ENCODE measurements around the gene RETSAT.
A peak's percentile ranks its signal among the peaks of the same experiment; 100 is the strongest.

Gene RETSAT

GRCh38 chr2:85354286-85355072 is at the start of gene RETSAT, which contains the start of gene ELMOD3:
Gene RETSAT (minus strand): TSS chr2:85354528. CDS start chr2:85354507, 21 bp downstream.
Gene ELMOD3 (plus strand): TSS chr2:85354769. CDS start chr2:85357199, 2,430 bp downstream.
- in situ Hi-C loops (cut with MboI; ENCODE audit: low pct_unique_long_range_greater_than_20kb, low sequenced_read_pairs, unreplicated experiment), result no loop called here
- peak; percentile 95 for DNase-seq (ENCODE audit: low spot score)

GRCh38 chr2:85401844-85402243 is 47.5 kb upstream of the RETSAT start:
- DNase-seq (ENCODE audit: low spot score), result peak; percentile 2
- TF ChIP-seq CTCF (IDR thresholded peaks at IDR 0.05; ENCODE audit: extremely low read depth, insufficient read depth, missing control alignments), result no peak
- in situ Hi-C loops (cut with MboI; ENCODE audit: low pct_unique_long_range_greater_than_20kb, low sequenced_read_pairs, unreplicated experiment), result no loop called here

More at GRCh38 chr2:85354286-85355072, at the start of gene RETSAT, which contains the start of gene ELMOD3:
- TF ChIP-seq CTCF (IDR thresholded peaks at IDR 0.05; ENCODE audit: extremely low read depth, insufficient read depth, missing control alignments), result no peak

GRCh38 chr2:85401464-85401805 is 47.1 kb upstream of the RETSAT start:
- in situ Hi-C loops (cut with MboI; ENCODE audit: low pct_unique_long_range_greater_than_20kb, low sequenced_read_pairs, unreplicated experiment), result no loop called here
- no peak for DNase-seq (ENCODE audit: low spot score)
- no peak for TF ChIP-seq CTCF (IDR thresholded peaks at IDR 0.05; ENCODE audit: extremely low read depth, insufficient read depth, missing control alignments)

GRCh38 chr2:85400541-85401463 is 46.5 kb upstream of the RETSAT start:
- in situ Hi-C loops (cut with MboI; ENCODE audit: low pct_unique_long_range_greater_than_20kb, low sequenced_read_pairs, unreplicated experiment), result no loop called here
- no peak for TF ChIP-seq CTCF (IDR thresholded peaks at IDR 0.05; ENCODE audit: extremely low read depth, insufficient read depth, missing control alignments)
- peak; percentile 4 for DNase-seq (ENCODE audit: low spot score)

GRCh38 chr2:85400023-85400422 is 45.7 kb upstream of the RETSAT start:
- in situ Hi-C loops (cut with MboI; ENCODE audit: low pct_unique_long_range_greater_than_20kb, low sequenced_read_pairs, unreplicated experiment), result no loop called here
- peak; percentile 2 for DNase-seq (ENCODE audit: low spot score)
- TF ChIP-seq CTCF (IDR thresholded peaks at IDR 0.05; ENCODE audit: extremely low read depth, insufficient read depth, missing control alignments), result no peak

GRCh38 chr2:85399183-85399455 is 44.8 kb upstream of the RETSAT start:
- no peak for TF ChIP-seq CTCF (IDR thresholded peaks at IDR 0.05; ENCODE audit: extremely low read depth, insufficient read depth, missing control alignments)
- in situ Hi-C loops (cut with MboI; ENCODE audit: low pct_unique_long_range_greater_than_20kb, low sequenced_read_pairs, unreplicated experiment), result no loop called here
- no peak for DNase-seq (ENCODE audit: low spot score)

Measured in GM13977 (cell line).